ENCODE data around the gene DNMT1.

The DNMT1 gene

GRCh38 chr19:10141479-10141878 lies 53.3 kb downstream of the DNMT1 start:
- no peak for DNase-seq (ENCODE audit: low read depth in 2 of 2)

GRCh38 chr19:10139952-10140351 lies 54.8 kb downstream of the DNMT1 start:
- DNase-seq (ENCODE audit: low read depth in 2 of 2), result no peak

- no peak for DNase-seq (ENCODE audit: low read depth in 2 of 2)
Measured at GRCh38 chr19:10138879-10139795, 55.6 kb downstream of the DNMT1 start.

GRCh38 chr19:10137751-10138682 lies 56.7 kb downstream of the DNMT1 start:
- DNase-seq (ENCODE audit: low read depth in 2 of 2), result no peak

GRCh38 chr19:10136936-10137335 lies 57.8 kb downstream of the DNMT1 start:
- no peak for DNase-seq (ENCODE audit: low read depth in 2 of 2)

- no peak for DNase-seq (ENCODE audit: low read depth in 2 of 2)
Measured at GRCh38 chr19:10135551-10136334, 59.0 kb downstream of the DNMT1 start.

GRCh38 chr19:10134040-10134439 lies 60.7 kb downstream of the DNMT1 start:
- DNase-seq (ENCODE audit: low read depth in 2 of 2), result no peak

- DNase-seq (ENCODE audit: low read depth in 2 of 2), result no peak
Measured at GRCh38 chr19:10133596-10133995, 61.2 kb downstream of the DNMT1 start.

- no peak for DNase-seq (ENCODE audit: low read depth in 2 of 2)
Measured at GRCh38 chr19:10132905-10133304, 61.8 kb downstream of the DNMT1 start.

GRCh38 chr19:10126213-10126639 lies 68.5 kb downstream of the DNMT1 start:
- no peak for DNase-seq (ENCODE audit: low read depth in 2 of 2)

- no peak for DNase-seq (ENCODE audit: low read depth in 2 of 2)
Measured at GRCh38 chr19:10124429-10124828, 70.3 kb downstream of the DNMT1 start.

GRCh38 chr19:10122045-10122444 lies 72.7 kb downstream of the DNMT1 start:
- DNase-seq (ENCODE audit: low read depth in 2 of 2), result no peak

GRCh38 chr19:10120538-10121189 lies 74.1 kb downstream of the DNMT1 start:
- DNase-seq (ENCODE audit: low read depth in 2 of 2), result no peak

- DNase-seq (ENCODE audit: low read depth in 2 of 2), result no peak
Measured at GRCh38 chr19:10118960-10119359, 75.8 kb downstream of the DNMT1 start.

- DNase-seq (ENCODE audit: low read depth in 2 of 2), result no peak
Measured at GRCh38 chr19:10116866-10117616, 77.7 kb downstream of the DNMT1 start.

- no peak for DNase-seq (ENCODE audit: low read depth in 2 of 2)
Measured at GRCh38 chr19:10116085-10116865, 78.5 kb downstream of the DNMT1 start.

- no peak for DNase-seq (ENCODE audit: low read depth in 2 of 2)
Measured at GRCh38 chr19:10115392-10116084, 79.2 kb downstream of the DNMT1 start.

- DNase-seq (ENCODE audit: low read depth in 2 of 2), result no peak
Measured at GRCh38 chr19:10114651-10115391, 79.9 kb downstream of the DNMT1 start.

Measured in stimulated activated CD4-positive, alpha-beta T cell treated with anti-CD3 and anti-CD28 coated beads, Interleukin-1b, Interleukin-23, amount 100 ng/mL, for 1 hour (primary cell).